IMR-90 (cell line): ENCODE measurements around the gene CLDN15.
A peak's percentile ranks its signal among the peaks of the same experiment; 100 is the strongest.

Experiments used
- CTCF ChIP-seq: conservative IDR thresholded peaks from 2 replicates; pipeline ENCODE4 v1.5.1; 2012; ENCODE audit warnings: mild to moderate bottlenecking, low read depth, low read length, improper control_type of control experiment
- MAZ ChIP-seq: IDR thresholded peaks from 2 replicates; pipeline ENCODE4 v1.6.1; 2012; ENCODE audit warnings: low read depth, mild to moderate bottlenecking, low read length, improper control_type of control experiment, moderate library complexity, borderline replicate concordance
- POLR2A ChIP-seq: IDR thresholded peaks from 2 replicates; pipeline ENCODE4 v1.6.1; 2012; ENCODE audit warnings: mild to moderate bottlenecking, low read depth, low read length
- RAD21 ChIP-seq: IDR thresholded peaks from 2 replicates; pipeline ENCODE4 v1.6.1; 2012; ENCODE audit warnings: low read length, improper control_type of control experiment
- RCOR1 ChIP-seq: IDR thresholded peaks from 2 replicates; pipeline ENCODE4 v1.6.1; 2012; ENCODE audit warnings: mild to moderate bottlenecking, low read length, improper control_type of control experiment; ENCODE audit not compliant: insufficient replicate concordance
- USF2 ChIP-seq: fragments of 150-350 bp; IDR thresholded peaks from 2 replicates; pipeline ENCODE4 v1.6.1; 2017; ENCODE audit warnings: mild to moderate bottlenecking, antibody characterized with exemption, low read length, low read depth

GRCh38 chr7:101251871-101252659, 14.5 kb upstream of the CLDN15 start:
- no peak for TF ChIP-seq RCOR1
- TF ChIP-seq POLR2A, result peak; percentile 87
- no peak for TF ChIP-seq RAD21
- TF ChIP-seq USF2, result peak; percentile 97
- TF ChIP-seq CTCF, result no peak
- TF ChIP-seq MAZ, result peak; percentile 74; the same call in 1 of the 2 replicates
